HG02981 (cell line): ENCODE results near the gene MAPK8IP2.

Source experiments
- ATAC-seq: cut with Tn5 transposase; IDR thresholded peaks from one replicate; pipeline ENCODE4 v1.9.1; 2021; ENCODE audit warnings: mild to moderate bottlenecking, moderate library complexity; ENCODE audit not compliant: unreplicated experiment

Gene MAPK8IP2

GRCh38 chr22:50575426-50575941, 25.1 kb upstream of the MAPK8IP2 start:
- no peak for ATAC-seq

DNA sequence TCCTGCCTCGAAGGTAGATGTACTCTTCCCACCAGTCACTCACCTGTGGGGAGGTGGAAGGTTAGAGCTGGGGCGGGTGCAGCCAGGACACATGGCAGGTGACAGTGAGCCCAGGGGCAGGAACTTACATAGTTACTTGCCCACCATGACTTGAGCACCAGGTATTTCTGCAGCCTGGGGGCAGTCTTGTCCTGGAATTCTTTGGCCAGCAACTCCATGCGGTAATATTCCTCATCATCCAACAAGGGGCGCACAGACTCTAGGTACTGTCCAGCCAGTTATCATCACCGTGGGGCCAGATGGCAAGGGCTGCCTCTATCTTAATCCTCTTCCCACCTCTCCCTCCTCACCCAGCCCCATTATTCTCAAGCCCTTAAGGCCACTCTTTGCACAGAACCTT, 24.5 kb upstream of the MAPK8IP2 start:
- ATAC-seq, result no peak

- no peak for ATAC-seq
These were observed 23.5 kb upstream of the MAPK8IP2 start for GRCh38 chr22:50576806-50577696.

GRCh38 chr22:50577697-50577986, 23.0 kb upstream of the MAPK8IP2 start:
- no peak for ATAC-seq

DNA sequence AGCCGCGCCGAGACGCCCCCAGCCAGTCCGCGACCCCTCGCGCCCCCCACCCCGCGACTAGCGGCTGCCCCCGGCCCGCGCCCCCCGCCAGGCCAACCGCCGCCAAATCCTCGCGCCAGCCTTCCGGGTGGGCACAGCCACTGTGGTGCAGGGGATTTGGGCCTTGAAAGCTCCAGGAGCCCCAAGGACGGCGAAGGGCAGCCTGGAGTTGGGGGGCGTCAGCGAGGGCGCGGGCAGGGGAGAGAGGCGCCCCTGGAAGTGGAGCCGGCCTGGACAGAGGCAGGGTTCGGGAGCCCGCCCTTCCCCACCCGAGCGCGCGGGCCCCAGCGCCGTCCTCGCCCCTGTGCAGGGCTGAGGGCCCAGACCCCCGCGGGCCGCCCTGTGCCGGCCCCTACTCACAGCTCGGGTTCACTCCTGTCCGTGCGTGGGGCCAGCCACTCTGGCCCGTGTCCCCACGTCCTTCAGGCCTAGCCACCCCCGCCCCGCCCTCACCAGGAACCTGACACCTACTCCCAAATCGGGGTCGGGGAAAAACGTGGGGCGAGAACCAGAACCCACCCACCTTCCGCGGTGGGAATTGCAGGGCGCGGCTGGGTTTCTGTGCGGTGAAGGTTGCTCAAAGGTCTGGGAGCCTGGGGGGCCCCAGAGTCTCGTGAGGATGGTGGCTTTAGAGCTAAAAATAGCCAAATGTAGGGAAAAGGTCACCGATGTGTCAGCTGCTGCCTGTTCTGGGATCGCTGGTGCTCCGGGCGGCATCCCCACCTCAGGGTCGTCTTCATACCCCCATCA, 22.4 kb upstream of the MAPK8IP2 start, which contains the start of gene CPT1B:
Gene CPT1B (minus strand): TSS at position 441 of the 789 bp plus-strand sequence. CDS start 512 bp downstream, outside the sequence.
- no peak for ATAC-seq

GRCh38 chr22:50578776-50579310, 21.8 kb upstream of the MAPK8IP2 start:
- ATAC-seq, result no peak

DNA sequence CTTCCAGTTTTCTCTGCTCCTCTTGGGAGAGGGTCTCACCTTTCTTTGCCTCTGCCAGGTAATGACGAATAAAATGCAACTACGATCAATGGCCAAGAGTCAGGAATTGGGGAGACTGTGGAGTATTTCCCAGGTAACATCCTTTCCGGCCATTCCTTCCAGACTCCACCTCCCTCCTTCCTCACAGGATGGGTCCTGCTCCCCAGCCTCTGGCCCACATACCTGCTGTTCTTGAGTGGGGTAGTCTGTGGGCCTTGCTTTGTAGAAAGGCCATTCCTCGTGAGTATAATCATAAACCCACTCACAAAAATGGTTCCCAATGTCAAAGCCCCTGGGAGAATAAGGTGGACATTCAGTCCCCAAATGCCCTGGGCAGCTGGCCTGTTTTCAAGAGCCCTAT, 20.8 kb upstream of the MAPK8IP2 start:
- ATAC-seq, result no peak

DNA sequence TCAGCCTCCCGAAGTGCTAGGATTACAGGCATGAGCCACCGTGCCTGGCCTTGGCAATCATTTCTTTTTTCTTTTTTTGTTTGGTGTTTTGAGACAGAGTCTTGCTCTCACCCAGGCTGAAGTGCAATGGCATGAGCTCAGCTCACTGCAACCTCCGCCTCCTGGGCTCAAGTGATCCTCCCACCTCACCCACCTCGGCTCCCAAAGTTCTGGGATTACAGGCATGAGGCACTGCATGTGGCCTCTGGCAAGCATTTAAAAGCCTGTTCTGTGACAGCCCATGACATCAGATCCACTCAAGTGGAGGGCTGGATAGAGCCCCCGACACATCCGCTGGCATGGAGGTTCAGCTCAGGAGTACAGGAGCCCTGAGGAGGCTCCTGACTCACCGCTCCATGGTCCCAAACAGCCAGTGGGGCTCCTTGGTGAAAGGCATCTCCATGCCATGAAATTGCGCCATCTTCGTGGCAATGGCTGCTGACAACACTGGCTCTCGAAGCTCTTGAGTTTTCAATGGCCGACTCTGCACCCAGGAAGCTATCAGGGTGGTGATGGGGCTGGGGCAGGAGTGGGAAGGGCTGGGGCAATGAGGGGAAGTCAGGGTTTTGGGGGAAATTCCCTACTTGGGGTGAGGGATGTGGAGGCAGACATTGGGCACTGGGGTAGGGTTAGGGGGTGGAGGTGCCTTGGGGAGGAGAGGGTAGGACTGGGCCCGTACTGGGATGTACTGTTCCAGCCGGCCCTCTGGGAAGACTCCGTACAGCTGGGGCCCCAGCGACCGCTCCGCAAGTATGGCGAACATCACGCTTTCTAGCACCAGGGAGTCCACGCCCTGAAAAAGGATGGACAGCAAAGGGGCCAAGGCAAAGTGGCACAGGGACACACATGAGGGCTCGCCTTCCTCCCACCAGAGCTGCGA, 19.3 kb upstream of the MAPK8IP2 start:
- no peak for ATAC-seq

DNA sequence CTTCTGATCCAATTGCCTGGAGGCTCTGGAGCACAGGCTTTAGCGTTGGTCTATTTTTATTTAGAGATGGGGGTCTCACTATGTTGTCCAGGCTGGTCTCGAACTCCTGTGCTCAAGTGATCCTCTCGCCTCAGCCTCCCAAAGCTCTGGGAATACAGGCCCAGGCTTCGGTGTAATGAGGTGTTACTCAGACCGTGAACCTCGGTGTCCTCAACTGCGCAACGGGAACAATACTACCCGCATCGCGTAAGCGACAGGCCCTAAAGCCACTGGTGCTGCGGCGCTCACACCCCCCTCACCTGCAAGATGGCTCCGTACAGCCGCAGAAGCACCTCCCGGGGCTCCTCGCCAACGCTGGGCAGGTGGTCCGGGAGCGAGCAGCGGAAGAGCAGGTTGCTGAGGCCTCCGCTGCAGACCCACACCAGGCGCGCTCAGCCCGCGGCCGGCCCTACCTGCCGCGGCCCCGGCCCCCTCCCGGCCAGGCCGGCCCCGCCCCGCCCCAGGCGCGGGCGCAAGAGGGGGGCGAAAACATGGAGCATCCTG, 18.6 kb upstream of the MAPK8IP2 start:
- no peak for ATAC-seq

DNA sequence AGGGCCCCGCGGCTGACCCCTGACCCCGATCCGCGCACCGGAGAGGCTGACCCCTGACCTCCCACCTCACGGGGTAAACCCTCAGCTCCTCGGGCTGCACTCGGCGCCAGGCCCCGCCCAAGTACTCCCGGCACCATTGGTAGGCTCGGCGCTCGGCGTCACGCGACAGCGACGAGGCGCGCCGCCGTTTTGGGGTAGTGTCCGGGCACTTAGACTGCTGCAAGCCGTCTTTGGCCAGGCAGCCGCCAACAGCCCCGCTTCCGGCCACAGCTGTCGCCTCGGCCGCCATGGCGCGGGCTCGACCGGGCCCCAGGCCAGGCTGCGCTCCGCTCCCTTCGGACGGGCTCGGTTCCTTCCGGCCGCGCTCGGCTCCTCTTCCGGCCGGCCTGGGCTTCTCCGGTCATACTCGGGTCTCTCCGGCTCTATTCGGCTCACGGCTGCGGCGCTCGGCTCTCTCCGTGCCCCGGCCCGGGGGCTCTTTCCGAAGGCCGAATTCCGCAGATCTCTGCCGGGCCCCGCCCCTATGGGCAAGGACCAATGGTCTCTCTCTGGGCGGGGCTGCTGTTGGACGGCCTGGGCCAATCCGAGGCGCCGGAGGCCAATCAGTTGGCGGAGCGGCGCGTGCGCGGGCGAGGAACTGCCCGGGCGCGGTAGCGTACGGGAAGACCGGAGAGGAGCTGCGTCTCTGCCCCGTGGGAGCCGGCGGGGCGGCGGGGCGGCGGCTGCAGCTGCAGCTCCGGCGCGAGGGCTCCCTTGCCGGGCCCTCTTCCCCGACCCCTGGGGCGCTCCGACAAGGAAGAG, 17.9 kb upstream of the MAPK8IP2 start, which contains the start of gene CHKB:
Gene CHKB (minus strand): TSS at position 357 of the 801 bp plus-strand sequence. CDS start 68 bp downstream, at position 289.
- ATAC-seq, result peak; percentile 86

DNA sequence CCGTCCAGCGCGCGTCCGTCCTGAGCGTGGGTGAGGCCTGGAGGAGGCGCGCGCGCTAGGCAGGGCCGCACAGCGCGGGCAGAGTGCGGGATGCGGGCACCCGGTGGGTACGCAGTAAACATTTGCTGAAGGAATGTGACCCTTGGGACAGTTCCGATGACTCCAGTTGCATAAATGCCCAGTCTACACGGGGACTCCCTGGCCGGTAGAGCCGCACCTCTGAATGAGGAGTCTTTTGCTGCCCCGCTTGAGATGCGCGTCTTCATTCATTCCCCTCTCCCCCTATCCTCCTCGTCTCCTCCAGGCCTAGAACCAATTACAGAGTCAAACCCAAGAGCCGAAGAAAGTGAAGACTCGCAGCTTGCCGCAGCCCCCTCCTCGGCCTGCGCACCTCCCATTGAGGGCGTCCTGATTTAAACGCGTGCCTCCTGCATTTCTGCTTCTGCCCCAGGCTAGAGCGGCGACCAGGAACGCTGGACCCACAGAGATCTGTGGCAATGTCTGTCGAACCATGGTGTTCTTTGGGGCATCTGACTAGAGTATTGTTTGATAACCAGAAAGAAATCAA, 17.2 kb upstream of the MAPK8IP2 start:
- ATAC-seq, result peak; percentile 19

- no peak for ATAC-seq
These were observed 16.2 kb upstream of the MAPK8IP2 start for GRCh38 chr22:50584106-50585096.

DNA sequence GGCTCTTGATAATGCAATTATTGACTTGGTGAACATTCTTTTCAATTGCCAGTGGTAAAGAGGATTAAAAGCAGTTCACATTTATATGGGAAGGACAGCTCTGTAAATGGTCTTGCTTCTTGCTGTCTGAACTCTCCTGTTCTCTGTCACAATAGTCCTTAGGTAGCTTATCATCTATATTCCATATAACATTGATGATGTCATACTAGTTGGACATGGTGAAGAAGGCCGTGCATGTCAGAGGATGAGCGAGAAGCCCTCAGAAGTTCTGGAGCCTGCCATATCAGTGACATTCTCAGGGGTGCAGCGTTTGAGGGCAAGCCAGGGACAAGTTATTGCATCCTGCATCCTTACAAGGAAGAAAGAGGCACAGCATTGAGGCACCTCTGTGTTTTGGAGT, 15.4 kb upstream of the MAPK8IP2 start:
- ATAC-seq, result no peak

- no peak for ATAC-seq
These were observed 14.8 kb upstream of the MAPK8IP2 start for GRCh38 chr22:50585781-50586180.

DNA sequence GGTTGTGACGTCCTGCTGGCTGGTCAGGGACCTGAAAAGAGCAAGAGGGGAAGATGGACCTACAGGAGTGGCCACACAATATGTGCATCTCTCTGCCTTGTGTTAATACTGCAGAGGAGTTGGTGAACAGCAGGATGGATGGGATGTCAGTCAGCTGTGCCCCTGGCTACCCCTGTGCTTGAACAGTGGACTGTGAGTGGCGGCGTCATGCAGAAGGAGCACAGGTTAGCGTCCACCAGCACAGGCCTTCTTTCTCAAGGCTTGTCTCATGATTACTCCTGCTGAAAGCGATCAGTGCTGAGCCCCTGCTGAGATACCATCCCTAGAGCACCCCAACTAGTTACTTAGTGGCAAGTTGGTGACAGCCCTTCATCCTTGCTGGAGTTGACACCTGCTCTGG, 14.2 kb upstream of the MAPK8IP2 start:
- ATAC-seq, result no peak

DNA sequence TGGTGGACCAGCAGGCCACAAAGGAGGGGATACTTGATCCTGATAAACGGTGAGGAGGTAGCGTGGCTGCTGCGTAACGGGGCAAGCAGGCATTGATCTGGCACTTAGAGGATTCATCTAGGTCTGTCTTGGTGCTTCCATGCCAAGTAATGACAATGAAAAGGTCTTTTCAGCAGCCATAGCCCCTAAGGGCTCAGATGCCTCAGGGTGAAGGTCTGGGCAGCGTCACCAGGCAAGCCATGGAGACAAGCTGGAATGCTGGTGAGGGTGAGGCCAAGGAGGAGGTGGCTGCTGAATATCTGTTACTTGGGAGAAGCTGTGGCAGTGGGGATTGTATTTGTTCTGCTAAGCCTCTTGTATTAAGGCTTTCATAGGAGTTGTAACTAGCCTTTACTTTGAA, 13.2 kb upstream of the MAPK8IP2 start:
- no peak for ATAC-seq

DNA sequence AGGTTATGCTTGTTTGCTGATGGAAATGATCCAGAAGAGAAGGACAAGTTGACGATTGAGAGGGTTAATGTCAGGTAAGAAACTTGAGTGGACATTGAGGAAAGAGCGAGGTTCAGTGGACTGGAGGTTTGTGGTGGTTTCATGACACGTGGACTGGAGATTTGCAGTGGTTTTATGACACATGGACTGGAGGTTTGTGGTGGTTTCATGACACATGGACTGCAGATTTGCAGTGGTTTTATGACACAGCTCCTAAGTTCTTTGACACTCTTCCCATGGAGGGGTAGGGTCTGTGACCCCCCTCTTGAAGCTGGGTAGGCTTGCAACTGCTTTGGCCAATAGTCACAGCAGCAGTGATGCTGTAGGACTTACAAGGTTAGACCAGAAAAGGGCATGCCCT, 5.4 kb upstream of the MAPK8IP2 start:
- no peak for ATAC-seq

DNA sequence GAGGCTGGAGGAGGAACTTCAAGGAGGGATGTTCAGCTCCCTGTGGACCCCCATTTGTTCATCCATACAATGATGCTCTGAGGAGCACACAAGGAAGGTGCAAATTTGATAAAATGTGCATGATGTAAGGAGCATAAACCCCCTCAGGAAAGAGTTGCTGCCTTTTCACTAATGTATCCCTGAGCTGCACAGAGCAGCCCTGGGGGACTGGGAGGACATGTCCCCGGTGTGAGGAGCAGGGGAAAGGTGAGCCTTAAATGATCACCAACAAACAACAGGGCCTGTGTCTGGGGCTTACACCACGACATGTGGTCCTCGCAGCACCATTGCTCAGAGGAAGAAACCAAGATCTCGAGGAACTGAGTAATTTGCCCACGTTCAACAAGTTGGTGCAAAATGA, 3.5 kb upstream of the MAPK8IP2 start:
- ATAC-seq, result no peak
